Gastrocnemius medialis (tissue), 4 donors: ENCODE measurements around the gene COBL. TPM values are rescaled to one million over a fixed set of nuclear protein-coding genes. Genes with fewer than 3 reads are reported as not detected.

Experiments used
- ATAC-seq, 2 donors: fragments of 150-250 bp; one replicate each; pipeline ENCODE4 v1.9.1; 2016
- DNase-seq, 2 donors: peaks; one replicate each; pipeline ENCODE4 v3.0.0-alpha.2; 2019
- H3K27ac ChIP-seq, 4 donors: fragments of 200-600 bp; sonication (generic); 1 replicate in 1 of 4; 2 replicates in 3 of 4; pipeline ENCODE4 v1.5.1; 2016 to 2018; ENCODE audit warnings: mild to moderate bottlenecking in 2 of 4, moderate library complexity in 1 of 4
- H3K27me3 ChIP-seq, 3 donors: fragments of 200-600 bp; sonication (generic) in 2 of 3; 1 replicate in 1 of 3; 2 replicates in 2 of 3; pipeline versions ENCODE4 v1.5.1 to v1.6.0; 2016 to 2019; ENCODE audit warnings: mild to moderate bottlenecking in 1 of 3, moderate library complexity in 1 of 3
- H3K36me3 ChIP-seq, 2 donors: fragments of 200-600 bp; sonication (generic) in 1 of 2; one replicate each; pipeline ENCODE4 v1.5.1; 2017 to 2018
- H3K4me1 ChIP-seq, 2 donors: fragments of 200-600 bp; sonication (generic) in 1 of 2; one replicate each; pipeline ENCODE4 v1.5.1; 2016 to 2017; ENCODE audit warnings: mild to moderate bottlenecking in 2 of 2
- H3K4me3 ChIP-seq, 4 donors: fragments of 200-600 bp; sonication (generic) in 3 of 4; 1 replicate in 1 of 4; 2 replicates in 3 of 4; pipeline ENCODE4 v1.5.1; 2016 to 2019; ENCODE audit warnings: mild to moderate bottlenecking in 2 of 4
- H3K9me3 ChIP-seq, 3 donors: fragments of 200-600 bp; sonication (generic) in 2 of 3; 1 replicate in 1 of 3; 2 replicates in 2 of 3; pipeline ENCODE4 v1.5.1; 2016 to 2019
- CTCF ChIP-seq, 5 experiments: fragments of 450-650 bp in 3 of 5; fragments of 200-600 bp in 2 of 5; sonication (generic) in 2 of 5; IDR thresholded peaks in 4 of 5; conservative IDR thresholded peaks in 1 of 5; 1 replicate in 4 of 5; 2 replicates in 1 of 5; pipeline ENCODE4 v1.5.1; 2016 to 2019; ENCODE audit warnings: antibody characterized with exemption in 5 of 5, mild to moderate bottlenecking in 3 of 5, moderate library complexity in 3 of 5
- POLR2A ChIP-seq, 2 donors: fragments of 450-650 bp; IDR thresholded peaks; one replicate each; pipeline ENCODE4 v1.6.1; 2017; ENCODE audit warnings: antibody characterized with exemption in 2 of 2, mild to moderate bottlenecking in 2 of 2, moderate library complexity in 2 of 2
- in situ Hi-C, 4 donors: fragments of 200-750 bp; cut with MboI; loops; one replicate each; pipeline versions ENCODE4 v1.15.0 to v1.8.0; 2017; ENCODE audit warnings: low sequenced_read_pairs in 4 of 4
- intact Hi-C: fragments of 100-400 bp; cut with DNase I; formaldehyde crosslinking; loops from one replicate; pipeline ENCODE4 v1.15.1; 2023; ENCODE audit warnings: low total_unique reads
- total RNA-seq, 4 donors: library from RNA; depleted of rRNA; stranded (reverse); fragments of >200 nt; gene quantifications; one replicate each; pipeline versions ENCODE4 v1.1.0 to v1.2.3, GENCODE V29; 2016

COBL gene
- total RNA-seq, 4 donors from 2014 or later: 82.1 to 170 (median 124) TPM

GRCh38 chr7:51256209-51256781 lies 60.3 kb downstream of the COBL start:
- TF ChIP-seq POLR2A (IDR thresholded peaks at IDR 0.05): no peak
- TF ChIP-seq CTCF (IDR thresholded peaks at IDR 0.05 in 4 of 5, conservative IDR thresholded peaks at IDR 0.05 in 1 of 5): no peak
- intact Hi-C loops (no loop called here), in situ Hi-C loops (no loop called here)
- Histone ChIP-seq H3K9me3 (no peaks in the 10 kb centered on the region), H3K27ac (peak overlapping the region; percentile 70 to 86 (median 73)), H3K27me3 (no peaks in the 10 kb centered on the region), H3K4me3 (no peak overlapping the region), H3K36me3 (no peaks in the 10 kb centered on the region), H3K4me1 (peaks cover 63 to 64% of the 10 kb centered on the region in 2 donors)
- DNase-seq (no peak), ATAC-seq (peak in 1 of 2 donors; percentile 48)

GRCh38 chr7:51255536-51256208 lies 60.9 kb downstream of the COBL start:
- peak overlapping the region; percentile 70 to 86 (median 73) for H3K27ac ChIP-seq
- intact Hi-C loops: no loop called here
- H3K36me3 ChIP-seq: no peaks in the 10 kb centered on the region
- ATAC-seq: peak; percentile 80 to 87
- TF ChIP-seq POLR2A (IDR thresholded peaks at IDR 0.05) (no peak), CTCF (IDR thresholded peaks at IDR 0.05 in 4 of 5, conservative IDR thresholded peaks at IDR 0.05 in 1 of 5) (no peak)
- DNase-seq: peak; percentile 58 to 61
- H3K9me3 ChIP-seq: no peaks in the 10 kb centered on the region
- H3K27me3 ChIP-seq: no peaks in the 10 kb centered on the region
- peaks cover 63 to 64% of the 10 kb centered on the region in 2 donors for H3K4me1 ChIP-seq
- in situ Hi-C loops: no loop called here
- H3K4me3 ChIP-seq: no peak overlapping the region

GRCh38 chr7:51255036-51255435 lies 61.6 kb downstream of the COBL start:
- TF ChIP-seq CTCF (IDR thresholded peaks at IDR 0.05 in 4 of 5, conservative IDR thresholded peaks at IDR 0.05 in 1 of 5): no peak
- TF ChIP-seq POLR2A (IDR thresholded peaks at IDR 0.05): no peak
- H3K27me3 ChIP-seq: no peaks in the 10 kb centered on the region
- no peaks in the 10 kb centered on the region for H3K9me3 ChIP-seq
- no peak for ATAC-seq
- peaks cover 60 to 62% of the 10 kb centered on the region in 2 donors for H3K4me1 ChIP-seq
- intact Hi-C loops: no loop called here
- DNase-seq: no peak
- no peaks in the 10 kb centered on the region for H3K36me3 ChIP-seq
- peak overlapping the region; percentile 70 to 86 (median 73) for H3K27ac ChIP-seq
- in situ Hi-C loops: no loop called here
- H3K4me3 ChIP-seq: no peak overlapping the region

- TF ChIP-seq CTCF (IDR thresholded peaks at IDR 0.05 in 4 of 5, conservative IDR thresholded peaks at IDR 0.05 in 1 of 5) (peak in 3 of 5 experiments; percentile 5 to 23 (median 17)), POLR2A (IDR thresholded peaks at IDR 0.05) (no peak)
- in situ Hi-C loops (no loop called here), intact Hi-C loops (no loop called here)
- H3K9me3 ChIP-seq: no peaks in the 10 kb centered on the region
- no peak overlapping the region for H3K4me3 ChIP-seq
- no peaks in the 10 kb centered on the region for H3K36me3 ChIP-seq
- no peaks in the 10 kb centered on the region for H3K27me3 ChIP-seq
- H3K4me1 ChIP-seq: peaks cover 58 to 65% of the 10 kb centered on the region in 2 donors
- DNase-seq (peak in 1 of 2 donors; percentile 9), ATAC-seq (no peak)
- H3K27ac ChIP-seq: peak overlapping the region in 3 of 4 donors; percentile 5 to 86 (median 33)
These were observed 63.5 kb downstream of the COBL start for GRCh38 chr7:51253157-51253556.
